ENCODE results near the gene FAM163B. TPM values are rescaled to one million over a fixed set of nuclear protein-coding genes. Genes with fewer than 3 reads are reported as not detected.

Gene FAM163B
- total and polyA plus RNA-seq, 4 donors: 2.1 to 4.0 (median 3.4) TPM

- no peak overlapping the region for H3K27ac ChIP-seq (ENCODE audit: low read depth in 1 of 2, low read length in 2 of 2)
- no peak overlapping the region for H3K9ac ChIP-seq (ENCODE audit: low read depth in 1 of 2, low read length in 2 of 2)
- no peaks in the 10 kb centered on the region for H3K36me3 ChIP-seq (ENCODE audit: control insufficient read depth in 4 of 4, insufficient read depth in 3 of 4, low read depth in 1 of 4, low read length in 3 of 4)
- no peak overlapping the region for H3K4me3 ChIP-seq (ENCODE audit: low read depth in 1 of 3, low read length in 3 of 3)
- DNase-seq (ENCODE audit: low spot score): no peak
- peaks cover 0 to 2% (median 0%) of the 10 kb centered on the region in 4 donors for H3K4me1 ChIP-seq (ENCODE audit: control insufficient read depth in 4 of 4, insufficient read depth in 4 of 4, low read length in 3 of 4)
- 81% methylated on average over 16 of the region's 16 CpGs for WGBS
- H3K9me3 ChIP-seq (ENCODE audit: control insufficient read depth in 4 of 4, low read length in 3 of 4): no peaks in the 10 kb centered on the region
- H3K27me3 ChIP-seq (ENCODE audit: control insufficient read depth in 4 of 4, insufficient read depth in 4 of 4, low read length in 3 of 4): peaks cover 0 to 4% (median 0%) of the 10 kb centered on the region in 4 donors
- TF ChIP-seq TAF1 (conservative IDR thresholded peaks at IDR 0.05): no peak
- TF ChIP-seq GABPA (IDR thresholded peaks at IDR 0.05 in 1 of 2, conservative IDR thresholded peaks at IDR 0.05 in 1 of 2): no peak
- no peak for TF ChIP-seq HNF4A (conservative IDR thresholded peaks at IDR 0.05)
- TF ChIP-seq FOXA2 (IDR thresholded peaks at IDR 0.05): no peak
- TF ChIP-seq ATF3 (IDR thresholded peaks at IDR 0.05): no peak
- TF ChIP-seq SP1 (IDR thresholded peaks at IDR 0.05): no peak
- no peak for TF ChIP-seq MAX (IDR thresholded peaks at IDR 0.05)
- no peak for TF ChIP-seq CTCF (IDR thresholded peaks at IDR 0.05; ENCODE audit: low read depth, low read length, missing input control)
- TF ChIP-seq NR2F2 (IDR thresholded peaks at IDR 0.05): no peak
- no peak for TF ChIP-seq REST (IDR thresholded peaks at IDR 0.05)
- TF ChIP-seq RAD21 (IDR thresholded peaks at IDR 0.05): no peak
- TF ChIP-seq FOXA1 (IDR thresholded peaks at IDR 0.05): no peak
- TF ChIP-seq YY1 (IDR thresholded peaks at IDR 0.05): no peak
Measured at GRCh38 chr9:133613432-133613831, 4.2 kb upstream of the FAM163B start.

- DNase-seq (ENCODE audit: low spot score): no peak
- TF ChIP-seq ATF3 (IDR thresholded peaks at IDR 0.05) (no peak), RXRA (IDR thresholded peaks at IDR 0.05) (no peak), FOXA1 (IDR thresholded peaks at IDR 0.05) (no peak), REST (IDR thresholded peaks at IDR 0.05) (no peak), YY1 (IDR thresholded peaks at IDR 0.05) (no peak), CTCF (IDR thresholded peaks at IDR 0.05; ENCODE audit: low read depth, low read length, missing input control) (no peak), ZBTB33 (IDR thresholded peaks at IDR 0.05) (no peak)
- no peak overlapping the region for H3K4me3 ChIP-seq (ENCODE audit: low read depth in 1 of 3, low read length in 3 of 3)
- no peak overlapping the region for H3K27ac ChIP-seq (ENCODE audit: low read depth in 1 of 2, low read length in 2 of 2)
- no peaks in the 10 kb centered on the region for H3K9me3 ChIP-seq (ENCODE audit: control insufficient read depth in 4 of 4, low read length in 3 of 4)
- peaks cover 0 to 2% (median under 1%) of the 10 kb centered on the region in 4 donors for H3K27me3 ChIP-seq (ENCODE audit: control insufficient read depth in 4 of 4, insufficient read depth in 4 of 4, low read length in 3 of 4)
- H3K9ac ChIP-seq (ENCODE audit: low read depth in 1 of 2, low read length in 2 of 2): no peak overlapping the region
- no peaks in the 10 kb centered on the region for H3K36me3 ChIP-seq (ENCODE audit: control insufficient read depth in 4 of 4, insufficient read depth in 3 of 4, low read depth in 1 of 4, low read length in 3 of 4)
- H3K4me1 ChIP-seq (ENCODE audit: control insufficient read depth in 4 of 4, insufficient read depth in 4 of 4, low read length in 3 of 4): peaks cover 0 to 2% (median 0%) of the 10 kb centered on the region in 4 donors
- WGBS: 74% methylated on average over 8 of the region's 8 CpGs
Measured at GRCh38 chr9:133612816-133613215, 3.6 kb upstream of the FAM163B start.

Measured in liver (tissue), 9 donors.